ENCODE measurements around the gene RPUSD1.

The RPUSD1 gene

DNA sequence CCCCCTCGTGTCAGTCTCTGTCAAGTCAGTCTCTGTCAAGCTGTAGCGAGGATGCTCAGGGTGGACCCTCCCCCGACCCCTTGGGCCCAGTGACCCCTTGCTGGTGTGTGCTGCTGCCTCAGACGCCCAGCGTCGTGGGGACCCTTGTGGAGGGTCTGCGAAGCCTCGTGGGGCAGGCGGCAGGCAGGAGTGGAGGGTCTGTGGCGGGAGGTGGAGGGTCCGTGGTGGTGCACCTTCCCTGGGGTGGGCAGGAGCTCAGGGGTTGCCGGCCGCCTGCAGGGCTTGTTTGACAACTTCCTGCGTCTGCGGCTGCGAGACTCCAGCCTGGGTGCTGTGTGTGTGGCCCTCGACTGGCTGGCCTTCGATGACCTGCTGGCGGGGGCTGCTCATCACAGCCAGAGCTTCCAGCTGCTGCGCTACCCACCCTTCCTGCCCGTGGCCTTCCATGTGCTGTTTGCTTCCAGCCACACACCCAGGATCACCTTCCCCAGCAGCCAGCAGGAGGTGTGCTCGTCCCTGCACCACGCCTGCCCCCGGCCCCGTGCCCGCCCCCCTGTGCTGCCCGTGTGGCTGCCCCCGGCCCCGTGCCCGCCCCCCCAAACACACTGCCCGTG is 6.8 kb upstream of the RPUSD1 start:
- no peak for DNase-seq (ENCODE audit: low read depth)
- no peak overlapping the region for H3K4me3 ChIP-seq (ENCODE audit: low read depth, low read length)
- TF ChIP-seq MYC (IDR thresholded peaks at IDR 0.05; ENCODE audit: low read depth, low read length) (no peak), POLR2A (IDR thresholded peaks at IDR 0.05; ENCODE audit: extremely low read depth, insufficient read length) (no peak), MAX (IDR thresholded peaks at IDR 0.05; ENCODE audit: low read depth, low read length) (no peak)
- TF ChIP-seq, protein P1, sequence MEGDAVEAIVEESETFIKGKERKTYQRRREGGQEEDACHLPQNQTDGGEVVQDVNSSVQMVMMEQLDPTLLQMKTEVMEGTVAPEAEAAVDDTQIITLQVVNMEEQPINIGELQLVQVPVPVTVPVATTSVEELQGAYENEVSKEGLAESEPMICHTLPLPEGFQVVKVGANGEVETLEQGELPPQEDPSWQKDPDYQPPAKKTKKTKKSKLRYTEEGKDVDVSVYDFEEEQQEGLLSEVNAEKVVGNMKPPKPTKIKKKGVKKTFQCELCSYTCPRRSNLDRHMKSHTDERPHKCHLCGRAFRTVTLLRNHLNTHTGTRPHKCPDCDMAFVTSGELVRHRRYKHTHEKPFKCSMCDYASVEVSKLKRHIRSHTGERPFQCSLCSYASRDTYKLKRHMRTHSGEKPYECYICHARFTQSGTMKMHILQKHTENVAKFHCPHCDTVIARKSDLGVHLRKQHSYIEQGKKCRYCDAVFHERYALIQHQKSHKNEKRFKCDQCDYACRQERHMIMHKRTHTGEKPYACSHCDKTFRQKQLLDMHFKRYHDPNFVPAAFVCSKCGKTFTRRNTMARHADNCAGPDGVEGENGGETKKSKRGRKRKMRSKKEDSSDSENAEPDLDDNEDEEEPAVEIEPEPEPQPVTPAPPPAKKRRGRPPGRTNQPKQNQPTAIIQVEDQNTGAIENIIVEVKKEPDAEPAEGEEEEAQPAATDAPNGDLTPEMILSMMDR (IDR thresholded peaks at IDR 0.05; ENCODE audit: low read depth, low read length), result no peak

GRCh38 chr16:794091-794822 is 6.1 kb upstream of the RPUSD1 start:
- no peak for DNase-seq (ENCODE audit: low read depth)

DNA sequence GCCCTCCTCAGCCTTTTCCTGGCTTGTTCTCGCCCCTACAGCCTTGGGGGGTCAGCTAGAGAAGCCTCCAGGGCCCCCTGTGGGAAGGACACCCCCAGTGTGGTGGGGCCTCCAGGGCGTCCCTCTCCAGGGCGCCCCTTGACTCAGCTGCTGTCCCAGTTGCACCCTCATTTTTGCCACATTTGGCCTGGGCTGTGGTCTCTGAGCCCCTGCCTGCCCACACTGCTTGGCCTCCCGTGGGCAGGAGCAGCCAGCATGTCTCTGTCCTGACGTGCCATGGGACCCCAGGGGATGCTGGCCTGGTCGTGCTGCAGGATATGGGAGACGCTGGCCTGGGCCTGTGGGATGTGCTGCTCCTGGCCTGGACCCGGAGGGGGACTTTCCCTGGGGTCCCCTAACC is 5.2 kb upstream of the RPUSD1 start:
- DNase-seq (ENCODE audit: low read depth), result no peak
- TF ChIP-seq, protein P1 (IDR thresholded peaks at IDR 0.05; ENCODE audit: low read depth, low read length), result no peak
- TF ChIP-seq MYC (IDR thresholded peaks at IDR 0.05; ENCODE audit: low read depth, low read length) (no peak), MAX (IDR thresholded peaks at IDR 0.05; ENCODE audit: low read depth, low read length) (no peak), POLR2A (IDR thresholded peaks at IDR 0.05; ENCODE audit: extremely low read depth, insufficient read length) (no peak)
- no peak overlapping the region for H3K4me3 ChIP-seq (ENCODE audit: low read depth, low read length)

More at GRCh38 chr16:794091-794822, 6.1 kb upstream of the RPUSD1 start:
- H3K4me3 ChIP-seq (ENCODE audit: low read depth, low read length), result no peak overlapping the region
- TF ChIP-seq, protein P1 (IDR thresholded peaks at IDR 0.05; ENCODE audit: low read depth, low read length), result no peak
- no peak for TF ChIP-seq MYC (IDR thresholded peaks at IDR 0.05; ENCODE audit: low read depth, low read length)
- TF ChIP-seq MAX (IDR thresholded peaks at IDR 0.05; ENCODE audit: low read depth, low read length), result no peak
- no peak for TF ChIP-seq POLR2A (IDR thresholded peaks at IDR 0.05; ENCODE audit: extremely low read depth, insufficient read length)

GRCh38 chr16:792221-792995 is 4.2 kb upstream of the RPUSD1 start:
- TF ChIP-seq MAX (IDR thresholded peaks at IDR 0.05; ENCODE audit: low read depth, low read length) (no peak), POLR2A (IDR thresholded peaks at IDR 0.05; ENCODE audit: extremely low read depth, insufficient read length) (no peak), MYC (IDR thresholded peaks at IDR 0.05; ENCODE audit: low read depth, low read length) (no peak)
- TF ChIP-seq, protein P1 (IDR thresholded peaks at IDR 0.05; ENCODE audit: low read depth, low read length), result no peak
- DNase-seq (ENCODE audit: low read depth), result no peak
- no peak overlapping the region for H3K4me3 ChIP-seq (ENCODE audit: low read depth, low read length)

DNA sequence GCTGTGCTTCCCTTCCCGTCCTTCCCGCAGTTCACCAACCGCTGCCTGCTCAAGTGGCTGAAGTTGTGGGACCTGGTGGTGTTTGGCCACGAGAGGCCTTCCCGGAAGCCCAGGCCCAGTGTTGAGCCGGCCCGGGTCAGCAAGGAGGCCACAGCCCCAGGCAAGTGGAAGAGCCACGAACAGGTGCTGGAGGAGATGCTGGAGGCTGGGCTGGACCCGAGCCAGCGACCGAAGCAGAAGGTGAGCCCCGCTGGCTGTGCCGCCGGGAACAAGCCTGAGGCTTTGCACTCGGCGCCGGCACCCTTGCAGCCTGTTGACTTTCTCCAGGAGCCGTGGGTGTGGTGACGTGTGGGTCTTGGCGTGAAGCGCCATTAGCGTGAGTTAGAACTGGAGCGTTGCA is 3.0 kb upstream of the RPUSD1 start:
- no peak overlapping the region for H3K4me3 ChIP-seq (ENCODE audit: low read depth, low read length)
- TF ChIP-seq MYC (IDR thresholded peaks at IDR 0.05; ENCODE audit: low read depth, low read length) (no peak), MAX (IDR thresholded peaks at IDR 0.05; ENCODE audit: low read depth, low read length) (no peak), POLR2A (IDR thresholded peaks at IDR 0.05; ENCODE audit: extremely low read depth, insufficient read length) (no peak)
- TF ChIP-seq, protein P1 (IDR thresholded peaks at IDR 0.05; ENCODE audit: low read depth, low read length), result no peak
- no peak for DNase-seq (ENCODE audit: low read depth)
